ENCODE data around the gene DAB2IP.

- TF ChIP-seq MAFK (IDR thresholded peaks at IDR 0.05; ENCODE audit: low read depth, low read length) (no peak), CTCF (conservative IDR thresholded peaks at IDR 0.05; ENCODE audit: low read depth, low read length) (no peak), POLR2A (IDR thresholded peaks at IDR 0.05; ENCODE audit: low read depth, low read length) (no peak), FOS (IDR thresholded peaks at IDR 0.05; ENCODE audit: low read depth, low read length) (no peak), USF2 (IDR thresholded peaks at IDR 0.05; ENCODE audit: low read depth, low read length) (no peak), MAZ (IDR thresholded peaks at IDR 0.05; ENCODE audit: borderline replicate concordance, low read depth, low read length) (no peak), RAD21 (IDR thresholded peaks at IDR 0.05; ENCODE audit: low read length) (no peak), CHD1 (IDR thresholded peaks at IDR 0.05; ENCODE audit: low read depth, low read length) (no peak), SMC3 (IDR thresholded peaks at IDR 0.05; ENCODE audit: low read depth, low read length) (no peak), MXI1 (IDR thresholded peaks at IDR 0.05; ENCODE audit: borderline replicate concordance, low read depth, low read length) (no peak), RFX5 (IDR thresholded peaks at IDR 0.05; ENCODE audit: low read depth, low read length) (no peak)
Measured at GRCh38 chr9:121707477-121708424, 56.3 kb downstream of the DAB2IP start.
